GM23338 (cell line): ENCODE data around the gene ZSWIM1.

Experiments
- CREB1 ChIP-seq: fragments of 250-450 bp; sonication (Bioruptor Pico); IDR thresholded peaks from 2 replicates; pipeline ENCODE4 v1.5.0; 2020; ENCODE audit warnings: low read depth, mild to moderate bottlenecking, moderate library complexity
- CTCF ChIP-seq, 2 experiments: fragments of 200-600 bp in 1 of 2; sonication (generic) in 1 of 2; conservative IDR thresholded peaks; 2 replicates each; pipeline versions ENCODE4 v1.5.1 to v1.6.1; 2016 to 2017; ENCODE audit warnings: antibody characterized with exemption in 2 of 2, low read depth in 2 of 2, mild to moderate bottlenecking in 2 of 2, moderate library complexity in 1 of 2
- ETS1 ChIP-seq: IDR thresholded peaks from 2 replicates; pipeline ENCODE4 v1.6.1; 2016; ENCODE audit warnings: antibody characterized with exemption
- EZH2 ChIP-seq: fragments of 200-600 bp; sonication (generic); IDR thresholded peaks from one replicate; pipeline ENCODE4 v1.8.0; 2017; ENCODE audit warnings: antibody characterized with exemption, mild to moderate bottlenecking, low read depth; ENCODE audit not compliant: unreplicated experiment
- EZH2phosphoT487 ChIP-seq: fragments of 200-600 bp; sonication (generic); IDR thresholded peaks from one replicate; pipeline ENCODE4 v1.8.1; 2018; ENCODE audit warnings: antibody characterized with exemption; ENCODE audit not compliant: unreplicated experiment
- POLR2AphosphoS5 ChIP-seq: IDR thresholded peaks from 2 replicates; pipeline ENCODE4 v1.6.1; 2016; ENCODE audit warnings: antibody characterized with exemption, low read depth
- REST ChIP-seq: IDR thresholded peaks from one replicate; pipeline ENCODE4 v1.6.1; 2018; ENCODE audit warnings: antibody characterized with exemption; ENCODE audit not compliant: unreplicated experiment

GRCh38 chr20:45899046-45899835, 18.2 kb downstream of the ZSWIM1 start:
- no peak for TF ChIP-seq REST
- TF ChIP-seq CTCF (conservative IDR thresholded peaks at IDR 0.05; ENCODE audit: low read depth in 2 of 2), result no peak
- no peak for TF ChIP-seq EZH2phosphoT487
- no peak for TF ChIP-seq CREB1 (CRISPR knock-in tag)
- no peak for TF ChIP-seq EZH2
- TF ChIP-seq POLR2AphosphoS5, result no peak
- TF ChIP-seq ETS1, result no peak
